HG03520 (cell line): ENCODE measurements around the gene DNAH14.
"Not testable (repeated sequence)": the region's sequence is repeated elsewhere in the genome, so short reads cannot be mapped to it uniquely, and the experiment has no call there.

Experiments
- ATAC-seq: cut with Tn5 transposase; IDR thresholded peaks from one replicate; pipeline ENCODE4 v1.9.1; 2021; ENCODE audit warnings: mild to moderate bottlenecking, moderate library complexity; ENCODE audit not compliant: unreplicated experiment

The DNAH14 gene

GRCh38 chr1:225137976-225138375, 208.5 kb downstream of the DNAH14 start:
- no peak for ATAC-seq

- no peak for ATAC-seq
These were observed 213.5 kb downstream of the DNAH14 start for GRCh38 chr1:225143001-225143400.

- no peak for ATAC-seq
These were observed 217.0 kb downstream of the DNAH14 start for GRCh38 chr1:225146478-225146877.

- ATAC-seq: not testable (repeated sequence)
These were observed 218.3 kb downstream of the DNAH14 start for GRCh38 chr1:225147791-225148190.

GRCh38 chr1:225152061-225152460, 222.6 kb downstream of the DNAH14 start:
- ATAC-seq: no peak

- ATAC-seq: no peak
These were observed 226.1 kb downstream of the DNAH14 start for GRCh38 chr1:225155555-225155954.

- no peak for ATAC-seq
These were observed 226.8 kb downstream of the DNAH14 start for GRCh38 chr1:225156254-225156653.

GRCh38 chr1:225158291-225158690, 228.8 kb downstream of the DNAH14 start:
- no peak for ATAC-seq

GRCh38 chr1:225159793-225160192, 230.3 kb downstream of the DNAH14 start:
- ATAC-seq: no peak

- ATAC-seq: not testable (repeated sequence)
These were observed 247.9 kb downstream of the DNAH14 start for GRCh38 chr1:225177409-225177808.

- ATAC-seq: no peak
These were observed 250.2 kb downstream of the DNAH14 start for GRCh38 chr1:225179686-225180085.

GRCh38 chr1:225182716-225183115, 253.2 kb downstream of the DNAH14 start:
- no peak for ATAC-seq

- ATAC-seq: no peak
These were observed 261.8 kb downstream of the DNAH14 start for GRCh38 chr1:225191199-225191753.

GRCh38 chr1:225201447-225201846, 272.0 kb downstream of the DNAH14 start:
- no peak for ATAC-seq

- no peak for ATAC-seq
These were observed 278.3 kb downstream of the DNAH14 start for GRCh38 chr1:225207791-225208190.

- no peak for ATAC-seq
These were observed 279.7 kb downstream of the DNAH14 start for GRCh38 chr1:225209153-225209552.

GRCh38 chr1:225210180-225210579, 280.7 kb downstream of the DNAH14 start:
- ATAC-seq: not testable (repeated sequence)

- not testable (repeated sequence) for ATAC-seq
These were observed 282.4 kb downstream of the DNAH14 start for GRCh38 chr1:225211694-225212442.

GRCh38 chr1:225224287-225224686, 294.8 kb downstream of the DNAH14 start:
- no peak for ATAC-seq

- no peak for ATAC-seq
These were observed 296.2 kb downstream of the DNAH14 start for GRCh38 chr1:225225681-225226080.

GRCh38 chr1:225228871-225229303, 299.4 kb downstream of the DNAH14 start:
- no peak for ATAC-seq

- not testable (repeated sequence) for ATAC-seq
These were observed 300.0 kb downstream of the DNAH14 start for GRCh38 chr1:225229429-225229828.
